HG02943 (cell line): ENCODE data around the gene CERS6.

Source experiments
- ATAC-seq: cut with Tn5 transposase; IDR thresholded peaks from one replicate; pipeline ENCODE4 v1.9.1; 2021; ENCODE audit warnings: mild to moderate bottlenecking, low read depth, moderate library complexity; ENCODE audit not compliant: unreplicated experiment

Gene CERS6

GRCh38 chr2:168687314-168687713 lies 231.2 kb downstream of the CERS6 start:
- ATAC-seq: no peak

DNA sequence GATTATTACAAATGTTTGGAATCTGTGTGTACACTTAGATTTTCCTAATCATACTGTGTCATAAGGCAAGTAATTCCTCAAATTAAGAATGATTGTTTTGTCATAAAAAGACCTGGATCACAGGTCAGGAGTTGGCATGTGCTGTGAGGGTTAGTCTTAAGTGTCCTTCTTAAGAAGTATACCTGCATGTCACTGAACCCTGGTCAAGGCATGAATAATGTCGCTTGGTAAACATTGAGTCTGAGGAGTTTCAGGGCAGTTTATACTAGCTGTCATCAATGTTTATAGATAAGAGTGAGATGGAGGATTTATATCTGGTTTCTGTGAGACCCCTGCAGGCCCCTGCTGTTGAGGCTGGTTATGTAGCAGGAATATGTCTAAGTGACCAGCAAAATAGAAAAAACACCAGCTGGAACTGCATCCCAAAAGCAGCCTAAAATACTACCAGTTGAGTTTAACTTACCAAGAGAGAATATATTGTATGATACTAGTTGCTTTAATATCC lies 234.4 kb downstream of the CERS6 start:
- ATAC-seq: no peak

- ATAC-seq: no peak
These were observed 235.1 kb downstream of the CERS6 start for GRCh38 chr2:168691221-168691620.

DNA sequence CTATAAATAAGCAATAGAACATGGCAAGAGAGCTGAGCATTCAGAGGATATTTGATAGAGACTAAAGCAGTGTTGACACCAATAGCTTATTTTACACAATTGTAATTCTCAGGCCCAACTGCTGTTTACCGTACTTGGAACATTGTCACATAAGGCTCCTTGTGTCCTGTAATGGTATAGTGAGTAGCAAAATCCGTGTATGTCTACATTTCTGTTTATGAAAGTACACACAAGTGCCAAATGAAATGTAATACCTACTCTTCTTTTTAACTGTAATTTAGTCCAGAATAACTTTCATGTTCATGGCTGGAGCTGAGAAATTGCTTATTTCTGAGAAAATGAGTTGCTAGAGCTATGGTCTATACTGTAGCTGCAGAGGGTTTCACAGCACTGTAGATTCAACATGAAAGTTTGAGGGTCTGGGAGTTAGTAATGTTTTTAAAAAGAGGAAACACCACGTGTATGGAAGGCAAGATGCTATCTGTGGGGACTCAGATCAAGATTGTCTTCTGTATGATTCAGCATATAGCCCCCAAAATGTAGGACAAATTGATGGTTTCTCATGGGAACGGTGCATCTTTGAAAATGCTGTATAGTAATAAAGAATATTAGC lies 236.2 kb downstream of the CERS6 start:
- ATAC-seq: no peak

DNA sequence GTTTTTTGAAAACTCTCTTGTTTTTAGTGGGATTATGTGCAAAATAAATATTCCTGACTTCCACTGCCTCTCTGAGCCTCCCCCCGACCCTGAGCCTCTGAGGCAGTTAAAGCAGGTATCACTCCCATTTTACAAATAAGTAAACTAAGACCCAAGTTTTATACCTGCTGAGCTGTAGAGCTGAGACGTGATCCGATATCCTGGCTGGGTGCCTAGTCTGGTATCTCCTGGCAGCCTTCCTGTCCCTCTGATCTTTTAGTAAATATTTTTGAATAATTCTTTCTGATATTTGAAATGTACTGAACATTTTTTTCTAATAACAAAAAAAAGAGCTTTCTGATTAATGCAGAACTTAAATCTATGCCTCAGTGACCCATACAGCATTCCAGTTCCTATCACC lies 238.1 kb downstream of the CERS6 start:
- ATAC-seq: no peak

DNA sequence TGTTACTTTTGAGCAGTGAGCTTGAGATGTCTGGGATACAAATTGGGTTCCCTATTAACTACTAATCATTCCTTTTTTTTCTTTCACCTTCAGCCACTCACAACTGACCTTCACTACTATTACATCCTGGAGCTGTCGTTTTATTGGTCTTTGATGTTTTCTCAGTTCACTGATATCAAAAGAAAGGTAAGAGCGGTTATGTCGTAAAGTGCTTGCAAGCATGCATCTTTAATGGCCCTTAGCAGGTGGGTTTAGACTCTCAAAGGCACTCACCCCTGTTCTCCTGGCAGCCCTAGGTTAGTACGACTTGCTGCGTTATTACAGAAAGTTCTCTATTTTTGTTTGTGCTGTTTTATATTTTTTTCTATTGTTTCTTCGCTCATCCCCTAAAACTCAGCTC lies 238.8 kb downstream of the CERS6 start:
- ATAC-seq: no peak

GRCh38 chr2:168697668-168698121 lies 241.6 kb downstream of the CERS6 start:
- ATAC-seq: no peak

- no peak for ATAC-seq
These were observed 242.9 kb downstream of the CERS6 start for GRCh38 chr2:168698969-168699368.

DNA sequence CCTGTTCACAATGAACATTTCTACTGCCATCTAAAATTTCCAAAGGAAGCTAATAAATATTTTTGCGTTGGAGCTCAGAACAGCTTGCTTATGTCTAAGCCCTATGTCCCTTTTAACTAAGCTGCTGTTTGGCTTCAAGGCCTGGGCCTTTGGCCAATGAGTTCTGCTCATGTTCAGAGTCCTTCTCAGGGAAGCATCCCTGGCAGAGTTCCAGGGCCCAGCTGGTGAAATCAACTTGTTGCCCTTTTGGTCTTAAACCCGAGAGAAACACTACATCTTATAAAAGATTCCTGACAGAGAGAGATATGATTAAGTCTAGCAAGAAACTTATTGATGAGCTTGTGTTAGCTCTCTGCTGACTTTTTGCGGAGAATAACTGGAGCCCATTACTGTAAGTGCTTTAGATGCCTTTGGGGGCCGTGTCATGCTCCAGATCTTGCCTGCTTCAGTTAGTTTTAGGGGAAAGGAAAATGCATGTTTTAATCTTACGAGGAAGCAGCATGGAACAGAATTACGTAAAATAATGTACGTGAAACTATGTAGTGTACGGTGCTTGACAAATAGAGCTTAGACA lies 243.9 kb downstream of the CERS6 start:
- no peak for ATAC-seq

DNA sequence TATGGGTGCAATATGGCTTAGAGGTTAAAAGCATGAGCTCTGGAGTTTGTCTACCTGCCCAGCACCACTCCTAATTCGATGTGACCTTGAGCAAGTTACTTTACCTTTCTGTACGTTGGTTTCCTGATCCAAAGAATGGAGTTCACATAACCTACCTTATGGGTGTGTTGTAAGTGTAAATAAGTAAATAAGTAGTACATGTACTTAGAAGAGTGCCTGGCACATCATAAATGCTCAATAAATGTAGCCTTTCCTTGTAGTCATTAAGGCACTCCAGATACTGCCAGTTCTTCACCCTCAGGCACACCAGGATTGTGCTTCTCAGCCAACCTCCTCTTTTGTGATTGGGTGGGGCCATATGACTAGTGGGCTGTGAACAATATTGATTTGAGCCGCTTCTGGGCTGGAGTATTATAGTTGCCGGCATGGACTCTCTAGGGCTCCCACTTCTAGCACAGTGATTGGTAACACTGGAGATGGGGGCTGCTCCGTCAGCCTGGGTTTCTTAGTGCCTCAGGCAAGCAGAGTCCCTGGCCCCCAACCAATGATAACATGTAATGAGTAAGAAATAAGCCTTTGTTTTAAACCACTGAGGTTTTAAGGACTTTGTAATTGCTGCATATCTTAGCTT lies 244.7 kb downstream of the CERS6 start:
- no peak for ATAC-seq

DNA sequence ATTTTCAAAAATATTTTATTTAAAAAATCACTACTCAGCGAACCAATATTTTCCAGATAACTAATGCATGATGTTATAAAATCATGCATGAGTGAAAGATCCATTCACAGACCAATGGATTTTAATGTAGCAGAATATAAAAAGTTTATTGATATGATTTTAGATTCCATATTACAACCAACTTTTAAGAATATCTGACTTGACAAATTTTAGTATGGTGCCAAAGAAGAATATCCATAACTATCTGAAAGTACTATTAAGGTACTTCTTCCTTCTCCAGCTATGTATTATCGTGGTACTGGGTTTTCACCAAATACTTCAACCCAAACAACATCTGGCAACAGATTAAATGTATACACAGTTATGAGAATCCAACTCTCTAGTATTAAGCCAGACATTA lies 246.5 kb downstream of the CERS6 start:
- ATAC-seq: no peak

- ATAC-seq: no peak
These were observed 247.9 kb downstream of the CERS6 start for GRCh38 chr2:168703926-168704325.

GRCh38 chr2:168705534-168706470 lies 249.7 kb downstream of the CERS6 start:
- no peak for ATAC-seq

DNA sequence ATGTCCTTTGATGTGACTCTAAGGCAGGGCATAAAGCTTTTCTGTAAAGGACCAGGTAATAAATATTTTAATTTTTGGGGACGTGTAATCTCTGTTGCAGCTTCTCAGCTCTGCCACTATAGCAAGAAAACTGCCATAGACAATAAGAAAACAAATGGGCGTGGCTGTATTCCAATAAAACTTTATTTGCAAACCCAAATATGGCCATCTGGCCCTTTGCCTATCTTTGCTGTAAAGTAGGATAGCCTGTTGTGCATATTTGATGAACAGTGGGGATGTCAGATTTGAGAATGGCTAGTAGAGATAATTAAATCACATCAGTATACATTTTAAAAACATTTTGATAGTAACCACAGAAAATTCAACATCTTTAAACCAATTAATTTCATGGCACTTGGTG lies 250.7 kb downstream of the CERS6 start:
- ATAC-seq: no peak

GRCh38 chr2:168708080-168708479 lies 252.0 kb downstream of the CERS6 start:
- ATAC-seq: no peak

DNA sequence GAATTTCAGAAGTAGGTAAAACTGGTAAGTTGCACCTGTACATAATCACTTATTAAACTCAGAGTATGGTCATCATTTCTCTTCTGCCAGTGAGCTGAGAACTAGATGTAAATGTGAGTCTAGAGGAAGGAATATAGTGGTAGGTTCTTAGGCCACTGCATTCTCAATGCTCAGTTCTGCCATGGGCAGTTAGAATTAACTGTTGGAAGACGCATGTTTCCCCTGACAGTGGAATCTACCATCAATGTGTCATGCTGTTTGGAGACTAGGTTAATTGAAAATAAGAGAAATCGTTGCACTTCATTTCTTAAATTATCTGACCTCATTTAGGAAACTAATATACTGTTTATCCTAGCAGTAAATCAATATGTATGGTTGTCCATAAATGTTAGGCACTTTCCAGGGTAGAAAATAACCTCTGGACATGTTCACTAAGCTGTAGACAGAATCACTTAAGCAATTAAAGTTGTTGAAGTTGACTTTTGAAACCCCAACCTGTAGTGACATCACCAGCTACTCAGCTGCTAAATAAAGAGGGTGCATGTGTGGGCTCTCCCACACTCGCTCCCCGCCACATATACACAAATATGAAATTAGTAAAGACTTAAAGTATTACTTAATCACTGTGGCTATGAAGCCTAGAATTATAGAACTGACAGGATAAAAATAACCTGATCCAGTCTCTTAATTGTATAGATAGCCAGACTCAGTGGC lies 254.8 kb downstream of the CERS6 start:
- ATAC-seq: no peak

DNA sequence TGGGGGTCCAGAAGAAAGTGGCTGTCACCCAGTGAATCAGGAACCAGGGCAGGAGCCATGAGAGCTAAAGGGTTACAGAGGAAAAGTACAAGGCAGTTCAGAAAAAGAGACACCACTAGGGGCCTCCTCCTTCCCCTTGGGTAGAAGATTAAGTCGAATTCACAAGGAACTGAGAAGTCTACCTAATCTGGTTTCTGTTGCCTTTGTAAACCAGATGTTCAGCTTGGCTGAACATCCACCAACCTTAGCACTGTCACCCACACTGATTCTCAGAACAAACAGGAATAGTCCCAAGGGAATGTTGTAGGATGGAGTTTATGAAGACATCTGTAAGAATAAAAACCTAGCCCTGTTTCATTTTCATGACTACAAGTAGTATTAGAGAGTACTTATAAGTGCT lies 256.0 kb downstream of the CERS6 start:
- ATAC-seq: peak; percentile 98

- no peak for ATAC-seq
These were observed 257.3 kb downstream of the CERS6 start for GRCh38 chr2:168713325-168713724.

DNA sequence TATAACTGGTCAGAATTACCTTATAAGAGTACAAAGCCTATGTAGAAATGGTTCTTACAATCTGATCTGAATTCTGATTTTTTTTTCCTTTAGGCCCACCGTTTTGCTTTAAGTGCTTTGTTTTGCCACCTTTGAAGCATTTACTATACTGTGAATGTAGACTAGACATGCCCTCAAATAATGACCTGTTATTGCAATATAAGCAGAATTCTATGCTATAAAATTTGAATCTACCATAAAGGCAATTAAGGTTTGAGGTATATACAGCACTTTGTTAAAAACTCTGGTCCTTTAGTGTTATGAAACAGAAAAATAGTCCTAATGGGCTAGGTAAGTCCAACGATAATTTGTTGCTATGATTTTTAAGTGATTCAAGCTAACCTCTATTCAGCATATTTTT lies 259.8 kb downstream of the CERS6 start:
- no peak for ATAC-seq

- ATAC-seq: no peak
These were observed 260.8 kb downstream of the CERS6 start for GRCh38 chr2:168716839-168717238.
